Epithelial cell of esophagus (primary cell): ENCODE measurements around the gene SLC6A13.

Source experiments
- DNase-seq: peaks from one replicate; pipeline ENCODE4 v3.0.0; 2010; ENCODE audit warnings: low read depth
- H3K4me3 ChIP-seq: 2 replicates; pipeline ENCODE4 v1.5.1; 2011; ENCODE audit warnings: mild to moderate bottlenecking, low read length, control low read depth
- CTCF ChIP-seq: IDR thresholded peaks from 2 replicates; pipeline ENCODE4 v1.5.1; 2011; ENCODE audit warnings: low read depth, mild to moderate bottlenecking, low read length, control low read depth, inconsistent platforms; ENCODE audit not compliant: insufficient read depth; ENCODE audit errors: missing control alignments

The SLC6A13 gene

GRCh38 chr12:210277-211141 lies 52.1 kb downstream of the SLC6A13 start:
- H3K4me3 ChIP-seq: no peak overlapping the region
- DNase-seq: no peak
- TF ChIP-seq CTCF: no peak

- no peak overlapping the region for H3K4me3 ChIP-seq
- no peak for DNase-seq
- TF ChIP-seq CTCF: no peak
Measured at GRCh38 chr12:209851-210250, 52.8 kb downstream of the SLC6A13 start.

GRCh38 chr12:209246-209645 lies 53.4 kb downstream of the SLC6A13 start:
- DNase-seq: no peak
- H3K4me3 ChIP-seq: no peak overlapping the region
- no peak for TF ChIP-seq CTCF

GRCh38 chr12:208813-209212 lies 53.8 kb downstream of the SLC6A13 start:
- no peak for DNase-seq
- H3K4me3 ChIP-seq: no peak overlapping the region
- TF ChIP-seq CTCF: no peak

- TF ChIP-seq CTCF: no peak
- H3K4me3 ChIP-seq: no peak overlapping the region
- no peak for DNase-seq
Measured at GRCh38 chr12:207804-208203, 54.8 kb downstream of the SLC6A13 start.

GRCh38 chr12:206746-207440 lies 55.7 kb downstream of the SLC6A13 start:
- DNase-seq: no peak
- no peak for TF ChIP-seq CTCF
- H3K4me3 ChIP-seq: no peak overlapping the region
